ENCODE results near the gene PFAS.
"Not testable (repeated sequence)": the region's sequence is repeated elsewhere in the genome, so short reads cannot be mapped to it uniquely, and the experiment has no call there.

PFAS gene

DNA sequence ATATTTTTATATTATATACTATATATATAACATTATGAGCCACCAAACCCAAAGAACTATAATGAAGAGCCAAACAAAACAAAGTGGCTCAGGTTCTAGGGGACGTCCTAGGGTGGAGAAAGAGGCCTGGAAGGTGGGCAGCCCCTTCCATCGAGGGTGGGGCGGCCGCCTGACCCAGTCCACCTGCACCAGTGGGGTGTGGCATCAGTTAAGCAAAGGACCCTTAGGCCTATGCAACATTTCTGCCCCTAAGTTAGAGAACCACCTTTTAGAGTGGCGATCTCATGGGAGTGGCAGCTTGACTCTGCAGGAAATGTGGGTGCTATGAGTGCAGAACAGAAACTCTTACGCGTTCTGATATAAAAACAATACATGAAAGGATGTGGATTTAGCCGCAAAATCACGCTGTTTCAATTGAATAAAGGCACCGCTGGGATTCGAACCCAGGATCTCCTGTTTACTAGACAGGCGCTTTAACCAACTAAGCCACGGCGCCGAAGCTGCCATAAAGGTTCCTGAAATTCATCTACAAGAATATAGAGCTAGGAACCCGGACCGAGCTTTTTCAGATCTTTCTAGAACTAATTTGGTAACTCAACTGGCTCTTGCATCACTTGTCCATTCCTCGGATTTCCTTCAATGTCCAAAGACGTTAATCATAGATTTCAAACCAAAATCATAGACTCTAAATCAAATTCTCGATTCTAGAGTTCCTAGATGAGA lies 23.1 kb upstream of the PFAS start:
- DNase-seq: peak; percentile 74

DNA sequence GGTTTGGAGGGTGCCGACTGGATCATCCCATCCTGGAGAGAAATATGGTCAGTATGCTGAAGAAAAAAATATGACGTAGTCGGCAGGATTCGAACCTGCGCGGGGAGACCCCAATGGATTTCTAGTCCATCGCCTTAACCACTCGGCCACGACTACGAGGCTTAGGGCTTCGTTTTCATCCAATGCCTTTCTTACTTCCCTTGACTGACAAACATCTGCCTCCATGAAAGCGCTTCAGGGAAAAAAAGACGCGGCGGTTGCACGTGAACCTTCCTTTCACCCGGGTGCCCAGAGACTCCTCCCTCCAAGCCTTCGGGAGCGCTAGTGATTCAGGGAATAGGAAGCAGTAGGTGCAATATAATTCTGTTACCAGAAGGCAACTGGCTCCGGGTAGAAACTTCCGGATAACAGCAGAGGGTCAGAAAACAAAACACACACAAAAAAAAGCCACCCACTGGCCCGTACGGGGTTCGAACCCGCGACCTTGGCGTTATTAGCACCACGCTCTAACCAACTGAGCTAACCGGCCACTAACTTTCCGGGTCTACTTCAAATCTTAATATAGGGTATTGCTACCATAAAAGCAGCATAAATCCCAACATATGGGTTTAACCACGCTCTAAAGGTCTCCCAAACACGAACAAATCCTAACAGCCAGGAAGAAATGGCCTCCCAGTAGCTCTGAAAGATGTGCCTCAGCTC lies 22.4 kb upstream of the PFAS start:
- peak; percentile 89 for DNase-seq

DNA sequence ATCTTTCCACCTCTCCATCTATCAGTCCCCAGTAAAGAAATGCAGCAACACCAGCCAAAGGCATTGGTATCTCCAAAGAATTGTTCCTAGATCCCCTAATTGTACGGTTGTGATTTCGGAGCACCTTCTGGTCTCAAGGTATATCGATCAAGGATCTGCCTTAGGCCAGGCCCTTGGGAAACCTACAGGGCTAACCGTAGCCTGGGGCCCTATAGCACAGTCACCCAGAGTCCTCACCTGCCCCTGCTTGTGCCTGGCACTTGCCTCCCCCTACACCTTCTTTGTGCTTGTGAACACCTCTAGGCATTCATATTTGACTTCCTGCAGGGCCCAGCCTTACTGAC lies 21.9 kb upstream of the PFAS start:
- no peak for DNase-seq

DNA sequence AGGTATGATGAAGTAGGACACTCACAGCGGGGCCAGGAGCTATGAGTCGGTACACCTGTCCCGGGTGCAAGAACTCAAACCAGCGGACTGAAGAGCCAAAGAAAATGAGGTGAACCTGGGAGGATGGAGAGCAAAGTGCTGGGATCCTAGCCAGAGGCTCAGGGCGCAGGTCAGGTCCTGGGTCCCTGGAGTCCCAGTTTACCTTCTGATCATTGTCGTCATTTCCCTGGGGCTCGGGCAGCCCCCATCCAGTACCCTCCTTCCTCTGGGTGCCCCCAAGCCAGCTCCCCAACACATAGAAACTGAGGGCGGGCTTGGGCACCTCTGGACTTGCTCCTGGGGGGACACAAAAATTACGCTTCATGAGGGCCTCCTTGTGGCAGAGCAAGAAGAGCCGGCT lies 17.4 kb upstream of the PFAS start:
- DNase-seq: no peak

DNA sequence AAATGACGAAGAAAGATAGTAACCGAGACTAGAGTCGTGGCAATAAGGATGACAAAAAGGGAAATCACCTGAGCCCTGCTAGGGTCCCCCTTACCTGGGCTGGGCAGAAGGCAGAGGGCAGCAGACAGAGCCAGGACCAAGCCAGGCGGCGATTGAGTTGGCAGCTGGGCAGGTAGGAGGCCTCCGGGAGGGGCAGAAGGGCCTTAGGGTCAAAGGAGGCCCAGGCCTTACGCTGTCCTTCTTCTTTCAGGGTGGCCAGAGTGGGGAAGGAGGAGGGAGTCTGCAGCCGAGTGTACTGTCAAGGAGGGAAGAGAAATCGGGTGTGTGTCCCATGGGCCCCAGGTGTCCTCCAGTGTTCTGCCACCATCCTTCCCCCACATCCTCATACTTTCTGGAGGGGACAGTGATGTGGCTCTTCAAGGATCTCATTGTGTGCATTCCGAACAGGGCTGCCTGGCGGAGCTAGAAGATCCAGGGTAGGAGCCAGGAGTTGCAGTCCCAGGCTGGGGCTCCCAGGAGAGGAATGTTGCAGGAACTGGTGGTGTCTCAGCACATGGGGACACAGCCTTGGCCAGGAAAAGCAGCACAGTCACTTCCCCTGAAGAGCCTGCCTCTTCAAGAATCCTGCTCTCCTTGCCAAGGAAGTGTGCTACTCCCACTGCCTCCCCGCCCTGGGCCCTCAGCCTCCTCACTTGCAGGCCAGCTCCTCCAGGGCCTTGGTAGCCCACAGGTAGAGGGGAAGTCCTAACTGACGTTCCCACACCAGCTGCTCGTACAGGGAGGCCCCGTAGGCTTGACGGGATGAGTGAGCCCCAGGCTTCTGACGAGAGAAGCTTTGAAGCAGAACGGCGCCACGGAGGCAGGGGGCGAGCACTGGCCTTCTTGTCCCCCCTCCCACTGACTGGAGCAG lies 14.5 kb upstream of the PFAS start:
- no peak for DNase-seq

DNA sequence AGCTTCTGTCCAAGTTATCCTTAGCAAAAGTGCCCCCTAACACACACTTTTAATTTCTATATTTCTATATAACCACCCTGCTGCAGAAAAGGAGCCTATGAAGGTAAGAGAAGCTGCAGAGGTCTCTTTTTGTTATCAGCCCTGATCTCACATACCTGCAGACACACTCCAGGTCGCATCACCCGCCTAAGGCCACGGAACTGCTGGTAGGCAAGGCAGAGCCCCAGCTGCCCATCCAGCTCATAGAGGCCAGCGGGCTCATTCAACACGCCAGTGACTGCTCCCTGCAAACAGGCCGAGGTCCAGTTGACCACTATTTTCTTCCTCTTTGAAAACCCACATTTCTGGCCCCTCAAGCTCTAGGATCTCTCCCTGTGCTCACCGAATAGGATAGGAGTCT lies 13.4 kb upstream of the PFAS start:
- DNase-seq: no peak

DNA sequence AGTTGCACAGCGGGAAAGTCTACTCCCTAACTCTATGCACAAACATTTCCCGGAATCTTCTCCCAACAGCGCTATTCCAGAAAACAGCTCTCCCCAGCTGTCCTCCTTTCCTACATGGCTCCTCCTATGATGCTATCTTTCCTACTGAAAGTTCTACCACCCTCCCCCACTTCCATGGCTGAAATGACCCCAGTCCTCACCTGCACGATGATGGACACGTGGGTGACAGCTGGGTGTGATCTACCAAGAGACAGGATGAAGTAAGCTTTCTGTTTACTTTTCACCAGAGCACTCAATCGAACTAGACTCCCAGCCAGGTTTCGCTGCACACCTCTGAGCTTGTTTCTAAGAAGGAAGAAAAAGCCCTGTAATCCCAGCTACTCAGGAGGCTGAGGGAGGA lies 11.9 kb upstream of the PFAS start:
- no peak for DNase-seq

DNA sequence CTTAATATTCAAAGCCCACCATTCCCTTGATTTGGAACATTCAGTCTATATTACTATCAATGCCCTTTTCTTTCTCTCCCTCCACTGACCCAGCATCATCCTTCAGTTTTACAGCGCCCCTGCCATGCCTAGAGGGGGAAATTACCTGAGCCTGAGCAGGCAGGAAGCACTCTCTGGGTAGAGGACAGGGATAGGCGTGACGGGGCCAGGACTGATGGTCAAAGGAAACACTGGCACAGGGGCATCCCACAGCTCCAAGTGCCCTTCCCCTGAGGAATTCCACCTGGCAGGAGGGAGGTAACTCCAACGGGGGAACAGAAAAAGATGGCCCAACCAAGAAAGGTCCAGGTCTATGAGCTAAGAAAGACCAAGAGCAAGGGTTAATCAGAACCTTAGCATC lies 11.2 kb upstream of the PFAS start:
- no peak for DNase-seq

DNA sequence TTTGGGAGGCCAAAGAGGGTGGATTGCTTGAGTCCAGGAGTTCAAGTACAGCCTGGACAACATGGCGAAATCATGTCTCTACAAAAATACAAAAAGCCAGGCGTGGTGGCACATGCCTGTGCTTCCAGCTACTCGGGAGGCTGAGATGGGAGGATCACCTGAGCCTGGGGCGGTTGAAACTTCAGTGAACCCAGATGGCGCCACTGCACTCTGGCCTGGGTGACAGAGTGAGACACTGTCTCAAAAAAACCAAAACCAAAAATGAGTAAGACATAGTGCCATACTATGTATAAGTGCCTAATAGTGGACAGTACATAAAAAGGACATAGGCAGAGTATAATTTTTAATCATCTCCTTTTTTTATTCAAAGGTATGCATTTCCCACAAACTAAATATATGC lies 5.3 kb upstream of the PFAS start:
- no peak for DNase-seq

DNA sequence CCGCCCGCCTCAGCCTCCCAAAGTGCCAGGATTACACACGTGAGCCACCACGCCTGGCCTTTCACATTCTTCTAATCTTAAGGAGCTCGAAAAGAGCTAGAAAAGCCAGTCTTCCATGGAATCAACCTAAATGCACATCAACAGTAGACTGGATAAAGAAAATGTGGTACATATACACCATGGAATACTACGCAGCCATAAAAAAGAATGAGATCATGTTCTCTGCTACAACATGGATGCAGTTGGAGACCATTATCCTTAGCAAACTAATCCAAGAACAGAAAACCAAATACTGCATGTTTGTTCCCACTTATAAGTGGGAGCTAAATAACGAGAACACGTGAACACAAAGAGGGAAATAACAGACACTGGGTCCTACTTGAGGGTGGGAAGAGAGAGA lies 4.3 kb upstream of the PFAS start:
- DNase-seq: no peak

DNA sequence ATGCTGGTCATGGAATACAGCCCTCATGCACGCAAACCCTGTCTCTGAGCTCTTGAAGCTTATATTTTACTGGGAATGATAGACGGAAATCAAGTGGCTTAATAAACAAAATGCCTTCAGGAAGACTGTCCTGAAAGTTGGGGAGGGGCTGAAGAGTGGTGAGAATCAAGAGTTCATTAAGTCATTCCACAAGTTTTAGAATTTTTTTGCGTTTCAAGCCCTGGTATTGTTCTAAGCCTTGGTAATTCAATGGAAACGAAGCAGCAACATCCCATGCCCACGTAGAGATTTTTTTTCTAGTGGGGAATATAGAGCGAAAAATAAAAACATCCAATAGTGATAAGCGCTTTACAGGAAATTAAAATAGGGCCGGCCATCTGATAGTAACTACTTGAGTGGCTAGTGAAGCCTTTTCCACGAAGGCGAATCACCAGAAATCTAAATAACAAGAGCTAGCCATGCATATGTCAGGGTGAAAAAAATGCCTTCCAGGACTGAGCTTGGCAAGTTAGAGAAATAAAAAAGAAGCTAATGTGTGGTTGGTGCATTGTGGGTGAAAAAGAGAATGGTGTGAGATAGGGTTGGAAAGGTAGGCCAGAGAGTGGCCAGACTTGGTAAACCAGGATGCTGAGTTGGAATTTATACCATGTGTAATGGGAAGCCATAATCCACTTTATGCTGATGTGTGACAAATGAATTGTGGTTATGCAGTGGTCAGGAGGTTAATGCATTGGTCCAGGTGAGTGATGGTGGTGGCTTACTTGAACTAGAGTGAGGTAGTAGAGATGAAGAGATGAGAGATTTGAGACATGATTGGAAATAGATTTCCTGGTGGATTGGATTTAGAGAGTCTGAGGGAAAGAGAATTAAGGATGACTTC lies 772 bp downstream of the PFAS start:
- DNase-seq: no peak

DNA sequence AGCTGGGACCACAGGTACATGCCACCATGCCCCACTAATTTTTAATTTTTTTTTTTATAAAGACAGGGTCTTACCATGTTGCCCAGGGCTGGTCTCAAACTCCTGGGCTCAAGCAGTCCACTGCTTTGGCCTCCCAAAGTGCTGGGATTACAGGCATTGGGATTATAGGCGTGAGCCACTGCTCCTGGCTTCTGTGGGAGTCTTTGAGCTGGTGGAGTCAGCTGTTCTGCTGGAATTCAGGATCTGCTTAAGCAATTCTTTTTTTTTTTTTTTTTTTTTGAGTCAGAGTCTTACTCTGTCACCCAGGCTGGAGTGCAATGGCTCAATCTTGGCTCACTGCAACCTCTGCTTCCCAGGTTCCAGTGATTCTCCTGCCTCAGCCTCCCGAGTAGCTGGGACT lies 2.3 kb downstream of the PFAS start:
- DNase-seq: not testable (repeated sequence)

DNA sequence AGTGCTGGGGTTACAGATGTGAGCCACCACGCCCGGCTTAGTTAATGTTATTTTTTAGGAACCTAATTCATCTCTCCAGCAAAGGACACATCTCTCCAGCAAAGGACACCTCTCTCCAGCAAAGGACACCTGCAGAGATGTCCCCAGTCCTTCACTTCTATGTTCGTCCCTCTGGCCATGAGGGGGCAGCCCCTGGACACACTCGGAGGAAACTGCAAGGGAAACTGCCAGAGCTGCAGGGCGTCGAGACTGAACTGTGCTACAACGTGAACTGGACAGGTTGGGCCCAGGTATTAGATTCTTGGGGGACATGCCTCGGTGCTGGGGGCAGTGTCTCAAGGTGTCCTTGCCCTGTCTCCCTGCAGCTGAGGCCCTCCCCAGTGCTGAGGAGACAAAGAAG lies 4.7 kb downstream of the PFAS start:
- DNase-seq: no peak

DNA sequence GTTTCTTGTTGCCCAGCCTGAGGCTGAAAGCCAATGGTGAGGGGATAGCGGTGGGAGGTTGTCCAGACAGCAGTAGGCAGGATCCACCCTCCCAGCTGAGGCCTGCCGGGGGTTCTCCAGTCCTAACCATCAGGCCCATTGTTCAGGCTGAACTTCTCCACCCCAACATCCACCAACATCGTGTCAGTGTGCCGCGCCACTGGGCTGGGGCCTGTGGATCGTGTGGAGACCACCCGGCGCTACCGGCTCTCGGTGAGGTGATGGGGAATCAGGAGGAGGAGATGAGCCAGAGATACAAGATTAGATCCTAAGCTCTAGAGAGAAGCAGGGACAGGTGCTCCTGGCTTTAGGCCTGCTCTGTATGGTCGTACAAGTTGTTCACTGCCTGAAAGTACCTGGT lies 5.8 kb downstream of the PFAS start:
- no peak for DNase-seq

DNA sequence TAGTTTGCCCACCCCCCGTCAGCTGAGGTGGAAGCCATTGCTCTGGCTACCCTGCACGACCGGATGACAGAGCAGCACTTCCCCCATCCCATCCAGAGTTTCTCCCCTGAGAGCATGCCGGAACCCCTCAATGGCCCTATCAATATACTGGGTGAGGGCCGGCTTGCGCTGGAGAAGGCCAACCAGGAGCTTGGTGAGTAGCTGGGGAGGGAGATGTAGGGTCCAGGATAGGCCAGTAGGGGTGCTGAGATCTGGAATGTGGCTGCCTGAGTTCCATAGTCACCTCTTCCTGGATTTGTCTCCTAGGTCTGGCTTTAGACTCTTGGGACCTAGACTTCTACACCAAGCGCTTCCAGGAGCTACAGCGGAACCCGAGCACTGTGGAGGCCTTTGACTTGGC lies 6.4 kb downstream of the PFAS start:
- DNase-seq: no peak

DNA sequence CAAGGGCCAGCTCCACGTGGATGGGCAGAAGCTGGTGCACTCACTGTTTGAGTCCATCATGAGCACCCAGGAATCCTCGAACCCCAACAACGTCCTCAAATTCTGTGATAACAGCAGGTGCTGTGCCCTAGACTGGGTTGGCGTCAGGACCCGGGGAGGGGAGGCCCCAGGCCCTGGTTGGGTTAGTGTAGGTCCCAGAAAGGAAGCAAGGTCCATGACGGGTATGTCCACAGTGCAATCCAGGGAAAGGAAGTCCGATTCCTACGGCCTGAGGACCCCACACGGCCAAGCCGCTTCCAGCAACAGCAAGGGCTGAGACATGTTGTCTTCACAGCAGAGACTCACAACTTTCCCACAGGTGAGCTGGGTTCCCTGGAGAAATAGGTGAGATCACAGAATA lies 7.2 kb downstream of the PFAS start:
- no peak for DNase-seq

DNA sequence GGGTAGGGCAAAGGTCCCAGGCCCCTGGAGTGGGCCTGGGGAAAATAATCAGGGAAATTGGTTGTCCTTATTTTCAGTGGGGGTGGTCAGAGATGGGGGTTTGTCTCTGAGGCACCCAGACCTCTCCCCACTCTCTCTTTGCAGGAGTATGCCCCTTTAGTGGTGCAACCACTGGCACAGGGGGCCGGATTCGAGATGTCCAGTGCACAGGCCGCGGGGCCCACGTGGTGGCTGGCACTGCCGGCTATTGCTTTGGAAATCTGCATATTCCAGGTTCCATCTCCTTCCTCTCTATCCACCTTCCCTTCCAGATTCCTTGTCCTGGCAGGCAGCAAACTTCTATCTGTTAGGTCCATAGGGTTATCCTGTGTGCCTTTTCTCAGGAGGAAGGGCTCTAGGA lies 7.6 kb downstream of the PFAS start:
- DNase-seq: no peak

DNA sequence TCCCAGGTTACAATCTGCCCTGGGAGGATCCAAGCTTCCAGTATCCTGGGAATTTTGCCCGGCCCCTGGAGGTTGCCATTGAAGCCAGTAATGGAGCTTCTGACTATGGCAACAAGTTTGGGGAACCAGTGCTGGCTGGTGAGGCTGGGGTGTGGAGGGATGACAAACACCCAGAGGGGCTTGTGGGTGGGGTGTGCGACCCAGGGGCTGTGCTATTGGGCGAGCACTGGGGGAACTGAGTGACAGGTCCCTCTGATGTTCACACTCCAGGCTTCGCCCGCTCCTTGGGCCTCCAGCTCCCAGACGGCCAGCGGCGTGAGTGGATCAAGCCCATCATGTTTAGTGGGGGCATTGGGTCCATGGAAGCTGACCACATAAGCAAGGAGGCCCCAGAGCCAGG lies 8.7 kb downstream of the PFAS start:
- no peak for DNase-seq

DNA sequence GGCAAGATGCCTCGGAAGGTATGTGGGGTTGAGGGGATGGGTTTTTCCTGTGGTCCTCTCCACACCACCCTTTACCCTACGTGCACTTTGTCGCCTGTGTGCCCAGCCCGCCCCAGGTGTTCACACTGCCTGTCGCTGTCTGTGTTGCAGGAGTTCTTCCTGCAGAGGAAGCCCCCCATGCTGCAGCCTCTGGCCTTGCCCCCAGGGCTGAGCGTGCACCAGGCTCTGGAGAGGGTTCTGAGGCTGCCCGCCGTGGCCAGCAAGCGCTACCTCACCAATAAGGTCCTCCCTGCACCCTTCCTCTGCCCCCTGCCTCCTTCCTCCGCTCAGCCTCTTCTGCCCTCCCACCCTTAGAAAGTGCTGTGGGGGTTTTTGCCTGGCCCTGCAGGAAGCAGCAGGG lies 15.2 kb downstream of the PFAS start:
- DNase-seq: no peak

DNA sequence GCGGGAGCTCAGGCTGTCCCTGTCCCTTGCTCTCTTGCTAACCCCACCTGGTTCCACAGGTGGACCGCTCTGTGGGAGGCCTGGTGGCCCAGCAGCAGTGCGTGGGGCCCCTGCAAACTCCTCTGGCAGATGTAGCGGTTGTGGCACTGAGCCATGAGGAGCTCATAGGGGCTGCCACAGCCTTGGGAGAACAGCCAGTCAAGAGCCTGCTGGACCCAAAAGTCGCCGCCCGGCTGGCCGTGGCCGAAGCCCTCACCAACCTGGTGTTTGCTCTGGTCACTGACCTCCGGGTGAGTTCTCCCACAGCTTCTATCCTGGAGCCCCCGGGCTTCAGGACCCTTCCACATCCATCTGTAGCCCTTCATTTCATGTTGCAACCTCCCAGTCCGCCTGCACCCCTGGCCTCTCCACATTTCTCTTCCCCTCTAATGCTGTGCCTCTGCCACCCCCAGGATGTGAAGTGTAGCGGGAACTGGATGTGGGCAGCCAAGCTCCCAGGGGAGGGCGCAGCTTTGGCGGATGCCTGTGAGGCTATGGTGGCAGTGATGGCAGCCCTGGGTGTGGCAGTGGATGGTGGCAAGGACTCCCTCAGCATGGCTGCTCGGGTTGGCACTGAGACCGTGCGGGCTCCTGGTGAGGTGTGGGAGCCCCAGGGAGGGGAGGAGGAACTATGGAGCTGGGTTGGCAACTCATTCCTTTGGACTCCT lies 15.9 kb downstream of the PFAS start:
- no peak for DNase-seq

DNA sequence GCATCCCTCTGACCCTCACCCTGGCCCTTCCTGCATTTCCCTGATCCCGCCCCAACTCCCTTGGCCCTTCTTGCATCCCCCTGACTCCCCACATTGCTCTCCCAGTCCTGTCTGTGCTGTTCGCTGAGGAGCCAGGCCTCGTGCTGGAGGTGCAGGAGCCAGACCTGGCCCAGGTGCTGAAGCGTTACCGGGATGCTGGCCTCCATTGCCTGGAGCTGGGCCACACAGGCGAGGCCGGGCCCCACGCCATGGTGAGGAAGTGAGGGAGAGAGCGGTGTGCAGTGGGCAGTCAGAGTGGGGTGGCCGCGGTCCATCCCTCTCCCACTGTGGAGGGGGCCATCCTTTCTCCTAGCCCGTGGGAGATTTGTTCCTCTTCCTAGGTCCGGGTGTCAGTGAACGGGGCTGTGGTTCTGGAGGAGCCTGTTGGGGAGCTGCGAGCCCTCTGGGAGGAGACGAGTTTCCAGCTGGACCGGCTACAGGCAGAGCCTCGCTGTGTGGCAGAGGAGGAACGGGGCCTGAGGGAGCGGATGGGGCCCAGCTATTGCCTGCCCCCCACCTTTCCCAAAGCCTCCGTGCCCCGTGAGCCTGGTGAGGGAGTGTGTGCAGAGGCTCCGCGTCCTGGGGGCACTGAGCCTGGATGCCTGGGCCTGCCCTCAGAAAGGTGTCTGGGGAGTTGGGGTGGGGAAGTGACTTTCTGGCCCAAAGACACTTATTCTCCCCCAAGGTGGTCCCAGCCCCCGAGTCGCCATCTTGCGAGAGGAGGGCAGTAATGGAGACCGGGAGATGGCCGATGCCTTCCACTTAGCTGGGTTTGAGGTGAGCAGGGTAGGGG lies 17.8 kb downstream of the PFAS start:
- no peak for DNase-seq
